Endothelial cell of umbilical vein (primary cell): Measurements from ENCODE around the gene SEC14L1. TPM values are rescaled to one million over a fixed set of nuclear protein-coding genes. Genes with fewer than 3 reads are reported as not detected.
"Not testable (repeated sequence)": the region's sequence is repeated elsewhere in the genome, so short reads cannot be mapped to it uniquely, and the experiment has no call there.

Source experiments
- BruUV-seq: library from RNA; stranded (reverse); fragments of 400-500 nt; replicated peaks from 2 replicates; lab custom pipeline; 2021; lab: Mats Ljungman, UMichigan
- CTCF ChIA-PET: fragments of 300-600, 350-600 bp; sonication (Branson Sonifier 250); formaldehyde crosslinking; loops from one replicate; lab custom pipeline; 2021; ENCODE audit warnings: antibody characterized with exemption, inconsistent platforms; lab: Charles Lee
- POLR2A ChIA-PET: fragments of 300-600, 350-600 bp; sonication (Branson Sonifier 250); formaldehyde crosslinking; loops from one replicate; lab custom pipeline; 2021; ENCODE audit warnings: antibody characterized with exemption, inconsistent platforms; lab: Charles Lee
- DNase-seq: peaks from one replicate; pipeline ENCODE4 v3.0.0-alpha.2; 2011; ENCODE audit warnings: low read depth, low spot score
- FAIRE-seq: peaks from 2 replicates; lab custom pipeline; 2011; peaks lifted over from hg19 to GRCh38; lab: Jason Lieb, UNC
- H2AFZ ChIP-seq: 2 replicates; pipeline ENCODE4 v1.6.0; 2012; ENCODE audit warnings: low read depth, low read length, control low read depth, inconsistent platforms
- H3K27ac ChIP-seq: 2 replicates; pipeline ENCODE4 v1.5.1; 2011; ENCODE audit warnings: low read depth, mild to moderate bottlenecking, control low read depth, low read length, moderate library complexity; ENCODE audit not compliant: insufficient read depth
- H3K27me3 ChIP-seq, 2 experiments: 2 replicates each; pipeline versions ENCODE4 v1.6.0 to v1.6.1; 2011; ENCODE audit warnings: low read length in 2 of 2, mixed read lengths in 1 of 2; ENCODE audit not compliant: control insufficient read depth in 2 of 2, insufficient read depth in 2 of 2
- H3K36me3 ChIP-seq, 2 experiments: 2 replicates in 1 of 2; 3 replicates in 1 of 2; pipeline ENCODE4 v1.5.1; 2011; ENCODE audit warnings: low read length in 2 of 2, mild to moderate bottlenecking in 1 of 2, moderate library complexity in 1 of 2; ENCODE audit not compliant: control insufficient read depth in 2 of 2, insufficient read depth in 2 of 2; ENCODE audit errors: extremely low read depth in 1 of 2
- H3K4me1 ChIP-seq: 3 replicates; pipeline ENCODE4 v1.5.1; 2011; ENCODE audit warnings: mild to moderate bottlenecking, low read length; ENCODE audit not compliant: control insufficient read depth, insufficient read depth; ENCODE audit errors: extremely low read depth
- H3K4me2 ChIP-seq: 2 replicates; pipeline ENCODE4 v1.6.1; 2011; ENCODE audit warnings: low read length, control low read depth, mixed read lengths; ENCODE audit not compliant: insufficient read depth
- H3K4me3 ChIP-seq, 3 experiments: fragments of 200-600 bp in 1 of 3; sonication (generic), shearing (Covaris generic) in 1 of 3; replicated peaks in 1 of 3; 2 replicates each; pipeline ENCODE4 v1.5.1; 2011 to 2016; ENCODE audit warnings: control low read depth in 3 of 3, low read length in 3 of 3, mild to moderate bottlenecking in 2 of 3, inconsistent platforms in 1 of 3, low read depth in 1 of 3, moderate library complexity in 1 of 3; ENCODE audit not compliant: insufficient read depth in 1 of 3
- H3K79me2 ChIP-seq: 2 replicates; pipeline ENCODE4 v1.6.0; 2012; ENCODE audit warnings: low read length, inconsistent platforms; ENCODE audit not compliant: control insufficient read depth, insufficient read depth
- H3K9ac ChIP-seq: replicated peaks from 2 replicates; pipeline ENCODE3; 2011; ENCODE audit warnings: low read length, control low read depth; ENCODE audit not compliant: insufficient read depth; ENCODE audit errors: extremely low read depth
- H3K9me1 ChIP-seq: replicated peaks from 3 replicates; pipeline ENCODE4 v1.6.0; 2011; ENCODE audit warnings: mild to moderate bottlenecking, low read length; ENCODE audit not compliant: control insufficient read depth, insufficient read depth; ENCODE audit errors: extremely low read depth
- H3K9me3 ChIP-seq: replicated peaks from 2 replicates; pipeline ENCODE4 v1.5.1; 2012; ENCODE audit warnings: low read length, inconsistent platforms; ENCODE audit not compliant: control insufficient read depth, insufficient read depth
- H4K20me1 ChIP-seq: replicated peaks from 2 replicates; pipeline ENCODE3; 2011; ENCODE audit warnings: mild to moderate bottlenecking, low read length; ENCODE audit not compliant: control insufficient read depth, insufficient read depth; ENCODE audit errors: extremely low read depth
- CTCF ChIP-seq, 2 donors: IDR thresholded peaks; 1 replicate in 1 of 2; 2 replicates in 1 of 2; pipeline ENCODE4 v1.5.1; 2011; ENCODE audit warnings: low read length in 2 of 2, mild to moderate bottlenecking in 2 of 2, moderate library complexity in 2 of 2, control low read depth in 1 of 2, inconsistent platforms in 1 of 2, low read depth in 1 of 2; ENCODE audit not compliant: insufficient read depth in 1 of 2; ENCODE audit errors: extremely low read depth in 1 of 2
- EZH2 ChIP-seq: IDR thresholded peaks from 2 replicates; pipeline ENCODE4 v1.6.1; 2012; ENCODE audit warnings: borderline replicate concordance, low read depth, mild to moderate bottlenecking, moderate library complexity, low read length, inconsistent platforms; ENCODE audit not compliant: severe bottlenecking
- FOS ChIP-seq: IDR thresholded peaks from 2 replicates; pipeline ENCODE4 v1.6.1; 2011; ENCODE audit warnings: mild to moderate bottlenecking, low read length, moderate library complexity, borderline replicate concordance; ENCODE audit not compliant: insufficient read depth
- GATA2 ChIP-seq: IDR thresholded peaks from 2 replicates; pipeline ENCODE4 v1.7.0; 2011; ENCODE audit warnings: low read depth, mild to moderate bottlenecking, moderate library complexity, mixed read lengths, low read length; ENCODE audit not compliant: insufficient read length, insufficient read depth
- JUN ChIP-seq: IDR thresholded peaks from 2 replicates; pipeline ENCODE4 v1.6.1; 2011; ENCODE audit warnings: borderline replicate concordance, low read depth; ENCODE audit not compliant: insufficient read length, insufficient read depth
- MAX ChIP-seq: IDR thresholded peaks from 2 replicates; pipeline ENCODE4 v1.6.1; 2011; ENCODE audit not compliant: insufficient read depth, insufficient read length
- MYC ChIP-seq: IDR thresholded peaks from one replicate; pipeline ENCODE4 v1.6.1; 2011; ENCODE audit warnings: mild to moderate bottlenecking, low read depth, low read length
- POLR2A ChIP-seq: IDR thresholded peaks from 2 replicates; pipeline ENCODE4 v1.6.1; 2012; ENCODE audit warnings: low read depth, mild to moderate bottlenecking, control low read depth, low read length
- POLR2AphosphoS5 ChIP-seq: IDR thresholded peaks from 2 replicates; pipeline ENCODE4 v1.6.1; 2012; ENCODE audit warnings: low read depth, mild to moderate bottlenecking, control low read depth, low read length, moderate library complexity; ENCODE audit not compliant: insufficient read depth
- dilution Hi-C: fragments of 300-500 bp; cut with MboI; formaldehyde crosslinking; loops from one replicate; pipeline ENCODE4 v1.15.0; 2019; ENCODE audit warnings: low sequenced_read_pairs; ENCODE audit not compliant: extremely low pct_ligation_motif_present
- intact Hi-C: fragments of 100-400 bp; cut with micrococcal nuclease; formaldehyde crosslinking; loops from one replicate; pipeline ENCODE4 v1.10.0; 2022
- polyA plus RNA-seq, 4 experiments: library from polyadenylated mRNA; depleted of rRNA in 3 of 4; stranded (reverse) in 3 of 4; unstranded in 1 of 4; fragments of >200 nt; gene quantifications; 2 replicates each; pipeline versions ENCODE4 v1.2.1 to v1.2.3, GENCODE V29; 2011 to 2012; ENCODE audit warnings: missing spikeins in 1 of 4
- total RNA-seq: library from RNA; stranded (reverse); gene quantifications from 2 replicates; pipeline ENCODE4 v1.2.3, GENCODE V29; 2021

SEC14L1 gene
- total and polyA plus RNA-seq, 2 donors (not counting 3 experiments of a cell fraction or from before 2014, with no cell fraction given) = 215 to 631 TPM

- intact Hi-C loops (no loop called here), dilution Hi-C loops (no loop called here)
- no peak for FAIRE-seq
- Histone ChIP-seq H3K9me3 (no peaks in the 10 kb centered on the region), H3K9me1 (no peaks in the 10 kb centered on the region), H3K4me2 (no peak overlapping the region), H3K79me2 (peaks cover 17% of the 10 kb centered on the region), H3K4me1 (peaks cover 7% of the 10 kb centered on the region), H4K20me1 (no peaks in the 10 kb centered on the region), H3K4me3 (no peak overlapping the region), H3K9ac (no peak overlapping the region), H3K27me3 (no peaks in the 10 kb centered on the region), H2AFZ (no peak overlapping the region), H3K27ac (no peak overlapping the region), H3K36me3 (peaks cover 7 to 18% of the 10 kb centered on the region in 2 experiments)
- no peak for DNase-seq
- POLR2A ChIA-PET = no interaction called here
- CTCF ChIA-PET = interaction anchor here (0.6 to 1.0 kb wide), 2 partner anchors 44 to 59 kb away, joined by 3 read pairs; no protein-coding TSS in a partner anchor
- BruUV-seq = no TSS peak
- TF ChIP-seq POLR2AphosphoS5 = no peak
- no peak for TF ChIP-seq CTCF (IDR thresholded peaks at IDR 0.05; ENCODE audit: extremely low read depth in 1 of 2, insufficient read depth in 1 of 2, low read depth in 1 of 2, low read length in 2 of 2)
- TF ChIP-seq EZH2 = no peak
- no peak for TF ChIP-seq POLR2A
- TF ChIP-seq MAX = no peak
- no peak for TF ChIP-seq GATA2
- TF ChIP-seq FOS = no peak
- TF ChIP-seq JUN = no peak
- no peak for TF ChIP-seq MYC
These were observed 39.0 kb upstream of the SEC14L1 start for GRCh38 chr17:77101521-77102410.

GRCh38 chr17:77102411-77103134, 38.2 kb upstream of the SEC14L1 start:
- POLR2A ChIA-PET, intact Hi-C loops, CTCF ChIA-PET, H3K9me3 ChIP-seq, H3K4me3 ChIP-seq, H3K4me1 ChIP-seq, H3K27me3 ChIP-seq, H3K4me2 ChIP-seq, H3K9me1 ChIP-seq, H2AFZ ChIP-seq, dilution Hi-C loops, FAIRE-seq, H3K9ac ChIP-seq, BruUV-seq, H4K20me1 ChIP-seq, DNase-seq, H3K27ac ChIP-seq: not testable (repeated sequence)
- Histone ChIP-seq H3K36me3 (peaks cover 7 to 17% of the 10 kb centered on the region in 2 experiments), H3K79me2 (peaks cover 11% of the 10 kb centered on the region)
